ENCODE measurements around the gene LOXL3.

DNA sequence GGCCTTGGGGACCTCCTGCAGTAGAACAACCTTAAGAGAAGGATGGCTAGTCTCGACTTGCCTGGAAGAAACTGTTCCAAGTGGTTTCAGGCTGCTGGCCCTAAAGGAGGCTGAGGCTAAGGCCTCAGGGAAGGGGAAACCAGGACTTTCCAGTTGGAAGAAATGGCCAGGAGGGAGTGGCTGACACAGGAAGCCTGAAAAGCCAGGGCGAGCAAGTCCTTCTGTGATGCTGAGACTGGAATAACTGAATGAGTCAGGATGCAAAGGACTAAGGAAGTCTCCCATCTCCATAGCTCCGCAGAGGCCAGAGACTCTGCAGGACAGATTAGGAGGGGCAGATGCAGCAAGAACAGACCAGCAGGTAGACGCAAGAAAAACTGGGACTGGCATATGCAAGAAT, 16.6 kb downstream of the LOXL3 start:
- TF ChIP-seq, protein P1, sequence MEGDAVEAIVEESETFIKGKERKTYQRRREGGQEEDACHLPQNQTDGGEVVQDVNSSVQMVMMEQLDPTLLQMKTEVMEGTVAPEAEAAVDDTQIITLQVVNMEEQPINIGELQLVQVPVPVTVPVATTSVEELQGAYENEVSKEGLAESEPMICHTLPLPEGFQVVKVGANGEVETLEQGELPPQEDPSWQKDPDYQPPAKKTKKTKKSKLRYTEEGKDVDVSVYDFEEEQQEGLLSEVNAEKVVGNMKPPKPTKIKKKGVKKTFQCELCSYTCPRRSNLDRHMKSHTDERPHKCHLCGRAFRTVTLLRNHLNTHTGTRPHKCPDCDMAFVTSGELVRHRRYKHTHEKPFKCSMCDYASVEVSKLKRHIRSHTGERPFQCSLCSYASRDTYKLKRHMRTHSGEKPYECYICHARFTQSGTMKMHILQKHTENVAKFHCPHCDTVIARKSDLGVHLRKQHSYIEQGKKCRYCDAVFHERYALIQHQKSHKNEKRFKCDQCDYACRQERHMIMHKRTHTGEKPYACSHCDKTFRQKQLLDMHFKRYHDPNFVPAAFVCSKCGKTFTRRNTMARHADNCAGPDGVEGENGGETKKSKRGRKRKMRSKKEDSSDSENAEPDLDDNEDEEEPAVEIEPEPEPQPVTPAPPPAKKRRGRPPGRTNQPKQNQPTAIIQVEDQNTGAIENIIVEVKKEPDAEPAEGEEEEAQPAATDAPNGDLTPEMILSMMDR (IDR thresholded peaks at IDR 0.05): no peak
- TF ChIP-seq POLR2AphosphoS5 (IDR thresholded peaks at IDR 0.05): no peak
- TF ChIP-seq POLR2A (IDR thresholded peaks at IDR 0.05): no peak
- no peak for TF ChIP-seq EP300 (IDR thresholded peaks at IDR 0.05; ENCODE audit: low read depth)
